NCI-H2196 (cell line): ENCODE results near the gene SMCO2.

ENCODE experiments used
- DNase-seq: peaks from one replicate; lab custom pipeline; 2025; ENCODE audit not compliant: unreplicated experiment; lab: John Stamatoyannopoulos, UW

The SMCO2 gene

GRCh38 chr12:27451036-27451825 lies 4.7 kb downstream of the SMCO2 start:
- no peak for DNase-seq

DNA sequence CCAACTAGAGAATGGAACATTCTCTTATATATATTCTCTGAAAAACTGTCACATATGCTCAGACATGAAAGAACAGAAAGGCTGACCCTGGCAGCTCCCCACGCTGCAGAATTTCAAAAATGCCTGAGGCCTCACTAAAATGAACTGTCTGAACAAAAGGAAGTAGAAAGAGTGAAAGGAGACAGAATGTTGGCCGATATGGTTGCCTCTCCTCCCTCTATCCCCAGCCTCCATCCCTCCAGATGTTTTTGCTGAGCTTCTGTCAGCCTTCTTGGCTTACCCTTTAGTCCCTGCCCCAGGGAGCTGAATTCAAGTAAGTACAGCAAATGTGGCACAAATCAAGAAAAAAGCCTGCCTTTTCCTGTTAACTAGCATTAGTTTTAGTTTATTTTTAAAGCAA lies 6.9 kb downstream of the SMCO2 start:
- no peak for DNase-seq

DNA sequence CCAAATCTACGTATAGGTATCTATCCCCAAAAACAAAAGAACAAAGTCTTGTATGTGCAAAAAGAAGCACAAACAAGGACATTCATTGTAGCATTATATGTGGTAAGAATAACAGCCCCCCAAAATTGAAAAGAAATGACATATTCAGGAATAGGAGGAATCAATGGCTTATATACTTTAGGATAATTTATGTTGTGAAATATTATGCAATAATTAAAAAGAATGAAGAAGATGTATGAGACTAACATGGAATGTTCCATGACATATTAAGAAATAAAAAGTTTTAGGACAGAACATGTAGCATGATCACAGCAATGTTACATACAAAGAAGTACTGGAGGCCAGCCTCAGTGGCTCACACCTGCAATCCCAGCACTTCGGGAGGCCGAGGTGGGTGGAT lies 9.1 kb downstream of the SMCO2 start:
- DNase-seq, result no peak

DNA sequence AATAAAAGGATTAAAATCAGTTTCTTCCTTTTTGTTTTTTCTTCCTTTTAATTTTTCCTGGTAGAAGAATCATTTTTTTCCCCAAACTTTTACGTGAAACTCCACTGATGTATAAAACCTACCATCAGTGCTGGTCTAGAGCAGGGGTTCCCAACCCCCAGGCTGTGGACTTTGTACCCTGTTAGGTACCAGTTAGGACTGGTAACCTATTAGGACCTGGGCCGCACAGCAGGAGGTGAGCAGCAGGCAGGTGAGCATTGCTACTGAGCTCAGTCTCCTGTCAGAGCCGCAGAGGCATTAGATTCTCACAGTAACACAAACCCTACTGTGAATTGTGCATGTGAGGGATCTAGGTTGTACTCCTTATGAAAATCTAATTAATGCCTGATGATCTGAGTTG lies 10.1 kb downstream of the SMCO2 start:
- no peak for DNase-seq

DNA sequence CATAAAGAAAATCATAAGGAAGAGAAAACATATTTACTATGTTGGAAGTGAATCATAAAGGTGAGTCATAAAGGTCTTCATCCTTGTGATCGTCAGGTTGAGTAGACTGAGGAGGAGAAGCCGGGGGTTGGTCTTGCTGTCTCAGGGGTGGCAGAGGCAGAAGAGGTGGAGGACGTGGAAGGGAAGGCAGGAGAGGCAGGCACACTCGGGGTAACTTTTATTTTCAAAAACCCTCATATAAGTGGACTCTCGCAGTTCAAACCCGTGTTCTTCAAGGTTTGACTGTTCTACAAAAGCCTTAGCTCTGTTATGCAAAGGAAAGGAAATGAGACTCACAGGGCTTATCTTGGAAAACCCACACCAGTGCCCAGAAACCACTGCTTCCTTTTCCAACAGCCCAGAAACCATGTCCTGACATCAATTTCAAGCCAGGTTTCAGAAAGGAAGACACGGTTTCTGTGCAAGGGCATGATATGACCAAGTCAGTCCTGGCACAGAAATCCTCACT lies 14.0 kb downstream of the SMCO2 start:
- no peak for DNase-seq

DNA sequence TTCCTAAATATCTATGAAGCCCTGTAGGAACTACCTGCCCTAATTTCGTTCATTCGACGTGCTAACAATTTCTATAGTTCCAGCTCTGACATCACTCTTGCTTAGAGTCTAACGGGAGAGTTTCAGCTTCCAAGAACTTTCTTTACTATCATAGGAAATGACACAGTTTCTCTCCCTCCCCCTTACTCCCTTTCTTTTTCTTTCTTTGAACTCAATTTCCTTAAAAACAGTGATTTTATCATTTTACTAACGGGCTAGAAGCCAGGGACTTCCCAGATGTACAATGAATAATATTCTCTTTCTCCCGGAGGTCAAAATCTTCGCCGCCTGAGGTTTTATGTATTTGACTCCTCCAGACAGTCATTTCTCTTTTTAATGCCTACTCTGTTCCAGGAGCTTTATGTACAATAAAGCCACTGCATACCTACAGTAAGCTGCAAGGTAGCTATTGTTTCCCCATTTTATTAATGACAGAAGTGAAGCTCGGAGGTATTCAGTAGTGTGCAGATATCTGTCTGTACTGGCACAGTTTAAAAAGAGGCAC lies 15.7 kb downstream of the SMCO2 start:
- no peak for DNase-seq

- DNase-seq, result no peak
Measured at GRCh38 chr12:27462851-27463250, 16.3 kb downstream of the SMCO2 start.

DNA sequence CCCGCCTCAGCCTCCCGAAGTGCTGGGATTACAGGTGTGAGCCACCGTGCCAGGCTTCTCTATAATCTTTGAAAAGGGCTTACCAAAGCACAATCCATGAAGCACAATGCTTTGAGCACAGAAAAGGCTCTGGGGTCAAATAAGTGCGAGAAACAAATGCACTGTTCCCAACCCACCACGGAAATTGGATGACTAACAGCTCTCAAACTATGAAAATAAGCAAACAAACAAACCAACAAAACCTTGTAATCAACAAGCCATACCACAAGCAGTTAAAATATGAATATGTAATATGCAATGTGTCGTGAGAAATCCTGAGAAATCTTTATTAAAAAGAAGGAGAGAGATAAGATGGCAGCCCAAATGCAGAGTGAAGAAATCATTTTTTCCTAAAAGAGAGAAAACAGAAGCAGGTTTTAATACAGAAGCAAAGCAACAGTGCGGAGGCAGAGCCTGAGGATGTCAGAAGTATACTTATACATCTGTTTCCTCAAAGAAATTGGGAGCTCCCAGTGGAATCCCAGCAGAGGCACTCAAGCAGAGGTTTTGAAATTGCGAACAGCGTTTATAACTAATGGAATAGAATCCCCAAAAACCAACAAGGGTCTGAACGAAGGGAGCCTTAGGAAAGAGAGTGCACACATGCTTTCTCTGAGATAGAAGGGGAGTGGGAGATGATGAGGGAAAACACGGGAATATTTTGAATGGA lies 17.1 kb downstream of the SMCO2 start:
- DNase-seq, result no peak

DNA sequence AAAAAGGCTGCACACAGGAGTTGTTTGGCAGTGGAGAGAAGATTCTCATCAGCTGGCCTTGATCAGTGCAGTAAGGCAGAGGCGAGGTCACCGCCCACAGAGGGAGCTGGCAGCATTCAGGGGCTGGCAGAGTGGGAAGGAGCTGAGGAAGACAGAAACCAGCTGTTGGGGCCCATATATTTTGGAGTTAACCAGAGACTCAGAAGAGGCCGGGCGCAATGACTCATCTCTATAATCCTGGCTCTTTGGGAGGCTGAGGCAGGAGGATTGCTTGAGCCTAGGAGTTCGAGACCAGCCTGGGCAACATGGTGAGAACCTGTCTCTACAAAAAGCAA lies 17.7 kb downstream of the SMCO2 start:
- DNase-seq, result no peak

- no peak for DNase-seq
Measured at GRCh38 chr12:27467641-27468040, 21.1 kb downstream of the SMCO2 start.

DNA sequence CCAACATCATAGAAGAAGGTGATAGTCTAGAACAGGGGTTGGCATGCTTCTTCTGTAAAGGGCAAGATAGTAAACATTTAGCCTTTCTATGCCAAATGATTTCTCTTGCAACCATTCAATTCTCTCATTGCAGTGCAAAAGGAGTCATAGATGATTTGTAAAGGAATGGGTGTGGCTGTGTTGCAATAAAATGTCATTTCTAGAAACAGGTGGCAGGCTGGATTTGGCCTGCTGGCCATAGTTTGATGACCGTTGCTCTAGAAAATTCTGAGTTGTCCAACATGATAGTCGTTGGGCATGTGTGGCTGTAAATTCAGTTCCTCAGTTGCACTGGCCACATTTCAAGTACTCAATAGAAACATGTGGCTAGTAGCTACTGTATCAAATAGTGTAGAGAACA lies 21.7 kb downstream of the SMCO2 start:
- DNase-seq, result no peak

DNA sequence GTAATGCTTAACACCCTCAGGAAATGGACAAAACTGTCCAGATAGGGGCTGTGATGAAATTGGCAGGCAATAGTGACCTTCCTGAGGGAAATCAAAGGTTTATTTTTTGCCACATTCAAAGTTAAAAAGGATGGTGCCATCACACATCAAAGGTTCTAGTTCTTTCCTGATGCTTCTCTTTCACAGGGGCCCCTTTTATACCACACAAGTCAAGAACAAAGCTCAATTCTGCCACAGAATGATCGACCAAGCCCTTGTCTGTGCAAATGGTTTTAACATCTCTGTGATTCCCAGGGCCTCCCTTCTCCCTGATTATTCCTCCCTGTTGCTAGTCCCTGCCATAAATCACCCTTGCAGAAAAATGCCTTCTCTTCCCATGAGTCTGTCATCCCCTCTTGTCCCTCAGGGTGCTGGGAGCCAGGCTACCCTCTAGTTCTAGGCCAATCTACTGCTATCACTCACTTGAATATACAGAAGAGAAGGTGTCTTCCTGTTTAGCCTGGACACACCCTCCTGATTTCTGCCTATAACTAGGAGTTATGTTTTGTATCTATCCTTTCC lies 22.7 kb downstream of the SMCO2 start:
- DNase-seq, result no peak

- DNase-seq, result no peak
Measured at GRCh38 chr12:27472604-27473003, 26.1 kb downstream of the SMCO2 start.

- DNase-seq, result no peak
Measured at GRCh38 chr12:27474344-27474743, 27.8 kb downstream of the SMCO2 start.

GRCh38 chr12:27477049-27477448 lies 30.5 kb downstream of the SMCO2 start:
- DNase-seq, result no peak

DNA sequence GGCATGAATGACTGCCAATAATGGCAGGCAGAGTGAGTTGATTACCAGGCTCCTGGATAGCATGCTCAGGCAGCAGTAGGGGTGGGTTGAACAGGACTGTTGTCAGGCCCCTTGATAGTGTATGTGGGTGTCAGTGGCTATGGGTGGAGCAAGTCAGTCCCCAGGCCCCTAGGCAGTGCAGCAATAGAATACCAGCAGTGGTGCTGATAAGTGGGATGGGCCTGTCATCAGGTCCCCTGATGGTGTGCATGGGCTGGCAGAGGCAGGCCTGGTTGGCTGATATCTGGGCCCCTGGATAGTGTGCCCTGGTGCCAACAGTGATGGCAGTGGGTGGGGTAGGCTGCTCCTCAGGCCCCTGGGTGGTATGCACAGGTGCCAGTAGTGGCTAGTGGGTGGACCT lies 32.4 kb downstream of the SMCO2 start:
- DNase-seq, result no peak

GRCh38 chr12:27480016-27480415 lies 33.5 kb downstream of the SMCO2 start:
- DNase-seq, result no peak

DNA sequence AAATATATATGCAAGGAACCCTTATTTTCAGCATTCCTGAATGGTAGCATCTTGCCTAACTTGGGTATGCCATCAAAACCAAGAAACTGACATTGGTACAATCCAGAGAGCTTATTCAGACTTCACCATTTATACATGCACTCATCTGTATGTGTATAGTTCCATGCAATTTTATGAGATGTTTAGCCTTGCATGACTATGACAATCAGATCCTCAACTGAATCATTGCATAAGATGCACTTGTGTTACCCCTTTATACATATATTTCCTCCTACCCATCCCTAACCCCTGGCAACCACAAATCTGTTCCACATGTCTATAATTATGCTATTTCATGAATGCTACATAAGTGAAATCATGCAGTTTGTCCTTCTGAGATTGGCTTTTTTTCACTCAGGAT lies 40.4 kb downstream of the SMCO2 start:
- DNase-seq, result no peak

- no peak for DNase-seq
Measured at GRCh38 chr12:27488479-27488878, 41.9 kb downstream of the SMCO2 start.

GRCh38 chr12:27491226-27491625 lies 44.7 kb downstream of the SMCO2 start:
- no peak for DNase-seq

- no peak for DNase-seq
Measured at GRCh38 chr12:27493260-27493940, 46.9 kb downstream of the SMCO2 start.
